Inflammatory macrophage (primary cell): ENCODE measurements around the gene ITFG1.
"Not testable (repeated sequence)": the region's sequence is repeated elsewhere in the genome, so short reads cannot be mapped to it uniquely, and the experiment has no call there.

Experiments
- DNase-seq, 2 donors: peaks; one replicate each; pipeline ENCODE4 v3.0.0-alpha.2; 2020 to 2022

ITFG1 gene

GRCh38 chr16:47408491-47408890, 52.4 kb downstream of the ITFG1 start:
- DNase-seq = no peak

- no peak for DNase-seq
These were observed 64.9 kb downstream of the ITFG1 start for GRCh38 chr16:47395733-47396498.

- peak; percentile 77 to 83 for DNase-seq
These were observed 68.8 kb downstream of the ITFG1 start for GRCh38 chr16:47392081-47392480.

- no peak for DNase-seq
These were observed 72.2 kb downstream of the ITFG1 start for GRCh38 chr16:47388705-47389104.

GRCh38 chr16:47387026-47387734, 73.7 kb downstream of the ITFG1 start:
- DNase-seq = no peak

- DNase-seq = no peak
These were observed 74.6 kb downstream of the ITFG1 start for GRCh38 chr16:47386201-47386718.

- no peak for DNase-seq
These were observed 78.5 kb downstream of the ITFG1 start for GRCh38 chr16:47382362-47382761.

- no peak for DNase-seq
These were observed 83.7 kb downstream of the ITFG1 start for GRCh38 chr16:47377154-47377553.

- no peak for DNase-seq
These were observed 85.4 kb downstream of the ITFG1 start for GRCh38 chr16:47375423-47375822.

- DNase-seq = no peak
These were observed 86.2 kb downstream of the ITFG1 start for GRCh38 chr16:47374629-47375028.

- no peak for DNase-seq
These were observed 89.4 kb downstream of the ITFG1 start for GRCh38 chr16:47371271-47372014.

- no peak for DNase-seq
These were observed 90.3 kb downstream of the ITFG1 start for GRCh38 chr16:47370536-47370935.

- no peak for DNase-seq
These were observed 94.6 kb downstream of the ITFG1 start for GRCh38 chr16:47366228-47366627.

GRCh38 chr16:47363761-47364160, 97.1 kb downstream of the ITFG1 start:
- DNase-seq = peak in 1 of 2 donors; percentile 7

GRCh38 chr16:47359478-47359877, 101.4 kb downstream of the ITFG1 start:
- DNase-seq = no peak

GRCh38 chr16:47358816-47359215, 102.0 kb downstream of the ITFG1 start:
- no peak for DNase-seq

- not testable (repeated sequence) for DNase-seq
These were observed 111.8 kb downstream of the ITFG1 start for GRCh38 chr16:47349029-47349428.

- not testable (repeated sequence) for DNase-seq
These were observed 113.7 kb downstream of the ITFG1 start for GRCh38 chr16:47347021-47347696.

- no peak for DNase-seq
These were observed 118.8 kb downstream of the ITFG1 start for GRCh38 chr16:47342055-47342454.

- not testable (repeated sequence) for DNase-seq
These were observed 130.3 kb downstream of the ITFG1 start for GRCh38 chr16:47330562-47330961.

GRCh38 chr16:47324309-47324708, 136.6 kb downstream of the ITFG1 start:
- not testable (repeated sequence) for DNase-seq

- DNase-seq = no peak
These were observed 137.6 kb downstream of the ITFG1 start for GRCh38 chr16:47323241-47323640.
